IMR-90 (cell line): ENCODE data around the gene GATA1. TPM values are rescaled to one million over a fixed set of nuclear protein-coding genes. Genes with fewer than 3 reads are reported as not detected.

Experiments
- ATAC-seq: fragments of 200-7000 bp; cut with Tn5 transposase; 2 replicates; pipeline ENCODE4 v1.9.1; 2020; ENCODE audit warnings: low read depth, mild to moderate bottlenecking, moderate library complexity
- BruUV-seq: library from RNA; stranded (reverse); fragments of 400-500 nt; replicated peaks from 2 replicates; lab custom pipeline; 2021; lab: Mats Ljungman, UMichigan
- CTCF ChIA-PET: fragments of 300-600 bp; formaldehyde crosslinking; extraction: SDS; loops from one replicate; lab custom pipeline; 2021; ENCODE audit warnings: antibody characterized with exemption; lab: Yijun Ruan, JAX
- POLR2A ChIA-PET: fragments of 300-600 bp; sonication (Branson Sonifier 250); formaldehyde crosslinking; loops from one replicate; lab custom pipeline; 2022; ENCODE audit warnings: antibody characterized with exemption; ENCODE audit not compliant: unreplicated experiment; lab: Charles Lee
- DNase-seq: peaks from one replicate; pipeline ENCODE4 v3.0.0; 2013
- H2AFZ ChIP-seq: replicated peaks from 2 replicates; pipeline ENCODE3; 2013; ENCODE audit warnings: low read length, mild to moderate bottlenecking; ENCODE audit not compliant: poor library complexity
- H2AK5ac ChIP-seq: 2 replicates; pipeline ENCODE4 v1.6.1; 2013; ENCODE audit warnings: low read depth, low read length, inconsistent platforms
- H2AK9ac ChIP-seq: replicated peaks from 2 replicates; pipeline ENCODE3; 2013; ENCODE audit warnings: mild to moderate bottlenecking, low read depth, low read length, moderate library complexity; ENCODE audit not compliant: poor library complexity
- H2BK120ac ChIP-seq: 2 replicates; pipeline ENCODE4 v1.6.1; 2013; ENCODE audit warnings: low read depth, low read length, inconsistent platforms
- H2BK15ac ChIP-seq: 3 replicates; pipeline ENCODE4 v1.6.1; 2013; ENCODE audit warnings: low read depth, low read length, inconsistent platforms
- H2BK20ac ChIP-seq: 2 replicates; pipeline ENCODE4 v1.6.1; 2013; ENCODE audit warnings: low read depth, mild to moderate bottlenecking, inconsistent platforms, low read length, moderate library complexity
- H2BK5ac ChIP-seq: 2 replicates; pipeline ENCODE4 v1.6.1; 2013; ENCODE audit warnings: mild to moderate bottlenecking, low read depth, low read length, inconsistent platforms; ENCODE audit not compliant: poor library complexity, severe bottlenecking
- H3K14ac ChIP-seq: replicated peaks from 2 replicates; pipeline ENCODE4 v1.6.1; 2013; ENCODE audit warnings: low read depth, low read length, inconsistent platforms
- H3K18ac ChIP-seq: 2 replicates; pipeline ENCODE4 v1.6.1; 2013; ENCODE audit warnings: low read depth, low read length, control low read depth
- H3K23ac ChIP-seq: 2 replicates; pipeline ENCODE4 v1.6.1; 2013; ENCODE audit warnings: low read depth, low read length, inconsistent platforms
- H3K27ac ChIP-seq: 2 replicates; pipeline ENCODE4 v1.5.1; 2013; ENCODE audit warnings: mild to moderate bottlenecking, control low read depth, low read length; ENCODE audit not compliant: insufficient read depth
- H3K27me3 ChIP-seq: 2 replicates; pipeline ENCODE4 v1.6.1; 2013; ENCODE audit warnings: low read length; ENCODE audit not compliant: control insufficient read depth, insufficient read depth
- H3K36me3 ChIP-seq: 2 replicates; pipeline ENCODE4 v1.6.1; 2013; ENCODE audit warnings: low read length, mixed read lengths; ENCODE audit not compliant: control insufficient read depth, insufficient read depth
- H3K4ac ChIP-seq: 2 replicates; pipeline ENCODE4 v1.6.1; 2013; ENCODE audit warnings: low read depth, low read length, inconsistent platforms
- H3K4me1 ChIP-seq: 2 replicates; pipeline ENCODE4 v1.6.1; 2013; ENCODE audit warnings: low read length, mixed read lengths; ENCODE audit not compliant: control insufficient read depth, insufficient read depth
- H3K4me2 ChIP-seq: 2 replicates; pipeline ENCODE4 v1.6.1; 2013; ENCODE audit warnings: low read depth, mild to moderate bottlenecking, control low read depth, low read length, moderate library complexity
- H3K4me3 ChIP-seq: 2 replicates; pipeline ENCODE4 v1.5.1; 2013; ENCODE audit warnings: low read depth, mild to moderate bottlenecking, control low read depth, low read length, moderate library complexity; ENCODE audit not compliant: insufficient read depth
- H3K56ac ChIP-seq: 2 replicates; pipeline ENCODE4 v1.6.1; 2013; ENCODE audit warnings: low read length, inconsistent platforms; ENCODE audit not compliant: insufficient read depth; ENCODE audit errors: extremely low read depth
- H3K79me1 ChIP-seq, 2 experiments: 2 replicates each; pipeline ENCODE4 v1.6.1; 2013; ENCODE audit warnings: low read length in 2 of 2, inconsistent platforms in 1 of 2, low read depth in 1 of 2
- H3K9ac ChIP-seq: 2 replicates; pipeline ENCODE4 v1.6.1; 2013; ENCODE audit warnings: low read depth, low read length, control low read depth
- H3K9me1 ChIP-seq: 2 replicates; pipeline ENCODE4 v1.6.1; 2013; ENCODE audit warnings: low read length, inconsistent platforms; ENCODE audit not compliant: insufficient read depth
- H3K9me3 ChIP-seq: 2 replicates; pipeline ENCODE4 v1.6.1; 2013; ENCODE audit warnings: low read length; ENCODE audit not compliant: control insufficient read depth, insufficient read depth
- H4K20me1 ChIP-seq: 2 replicates; pipeline ENCODE4 v1.6.1; 2013; ENCODE audit warnings: low read length, inconsistent platforms; ENCODE audit not compliant: insufficient read depth
- H4K5ac ChIP-seq: 2 replicates; pipeline ENCODE4 v1.6.1; 2013; ENCODE audit warnings: mild to moderate bottlenecking, low read depth, low read length, control low read depth
- H4K8ac ChIP-seq, 2 experiments: 2 replicates each; pipeline ENCODE4 v1.6.1; 2013; ENCODE audit warnings: low read depth in 2 of 2, low read length in 2 of 2, control low read depth in 1 of 2, inconsistent platforms in 1 of 2
- H4K91ac ChIP-seq: 2 replicates; pipeline ENCODE4 v1.6.1; 2013; ENCODE audit warnings: low read depth, low read length, inconsistent platforms; ENCODE audit not compliant: insufficient read depth
- BHLHE40 ChIP-seq: fragments of 150-350 bp; IDR thresholded peaks from 2 replicates; pipeline ENCODE4 v1.6.1; 2016; ENCODE audit warnings: mild to moderate bottlenecking, low read depth, low read length
- CEBPB ChIP-seq: IDR thresholded peaks from 2 replicates; pipeline ENCODE4 v1.6.1; 2012; ENCODE audit warnings: low read depth, low read length, improper control_type of control experiment
- CHD1 ChIP-seq: IDR thresholded peaks from 2 replicates; pipeline ENCODE4 v1.6.1; 2012; ENCODE audit warnings: low read depth, low read length, improper control_type of control experiment
- CTCF ChIP-seq: conservative IDR thresholded peaks from 2 replicates; pipeline ENCODE4 v1.5.1; 2012; ENCODE audit warnings: mild to moderate bottlenecking, low read depth, low read length, improper control_type of control experiment
- FOS ChIP-seq: fragments of 150-350 bp; IDR thresholded peaks from 2 replicates; pipeline ENCODE4 v1.6.1; 2016; ENCODE audit warnings: low read depth, low read length
- MAZ ChIP-seq: IDR thresholded peaks from 2 replicates; pipeline ENCODE4 v1.6.1; 2012; ENCODE audit warnings: low read depth, mild to moderate bottlenecking, low read length, improper control_type of control experiment, moderate library complexity, borderline replicate concordance
- NFE2L2 ChIP-seq: fragments of 150-350 bp; IDR thresholded peaks from 2 replicates; pipeline ENCODE4 v1.6.1; 2016; ENCODE audit warnings: low read depth, mild to moderate bottlenecking, low read length
- POLR2A ChIP-seq: IDR thresholded peaks from 2 replicates; pipeline ENCODE4 v1.6.1; 2012; ENCODE audit warnings: mild to moderate bottlenecking, low read depth, low read length
- RFX5 ChIP-seq: IDR thresholded peaks from 2 replicates; pipeline ENCODE4 v1.8.0; 2012; ENCODE audit warnings: low read depth, mild to moderate bottlenecking, low read length, moderate library complexity
- SMC3 ChIP-seq: fragments of 150-350 bp; IDR thresholded peaks from 2 replicates; pipeline ENCODE4 v1.6.1; 2016; ENCODE audit warnings: low read depth, mild to moderate bottlenecking, antibody characterized with exemption, low read length, moderate library complexity
- WGBS, 2 experiments: methylation state at CpG; one replicate each; pipeline versions ENCODE4 v1.1.5 to v1.1.7; 2013; ENCODE audit warnings: missing lambda C conversion rate in 2 of 2; ENCODE audit not compliant: insufficient read length in 1 of 2; ENCODE audit errors: extremely low coverage in 2 of 2; 5-methylcytosine and 5-hydroxymethylcytosine counted together
- dilution Hi-C: fragments of 300-500 bp; cut with HindIII; formaldehyde crosslinking; loops from one replicate; pipeline ENCODE4 v1.14.3; 2018; ENCODE audit warnings: low sequenced_read_pairs; ENCODE audit not compliant: unreplicated experiment
- in situ Hi-C: fragments of 300-500 bp; cut with MboI; formaldehyde crosslinking; loops from 3 replicates; pipeline ENCODE4 v1.14.3; 2019; ENCODE audit warnings: low sequenced_read_pairs, inconsistent platforms, mixed read lengths
- intact Hi-C: fragments of 100-400 bp; cut with micrococcal nuclease; formaldehyde crosslinking; loops from 2 replicates; pipeline ENCODE4 v1.10.0; 2022
- polyA plus RNA-seq, 3 experiments: library from polyadenylated mRNA; depleted of rRNA; stranded (reverse); fragments of >200 nt; gene quantifications; 2 replicates each; pipeline ENCODE4 v1.2.3, GENCODE V29; 2012; ENCODE audit warnings: low replicate concordance in 1 of 3
- total RNA-seq: library from RNA; depleted of rRNA; stranded (reverse); fragments of >200 nt; gene quantifications from 2 replicates; pipeline ENCODE4 v1.2.3, GENCODE V29; 2012
- TF ChIP-seq, protein P1 (sequence below): fragments of 150-350 bp; IDR thresholded peaks from 2 replicates; pipeline ENCODE4 v1.6.1; 2016; ENCODE audit warnings: low read depth, mild to moderate bottlenecking, low read length, moderate library complexity, borderline replicate concordance

GATA1 gene
- total and polyA plus RNA-seq, 2 of the 4 experiments (the other 2 are of a cell fraction): not detected

DNA sequence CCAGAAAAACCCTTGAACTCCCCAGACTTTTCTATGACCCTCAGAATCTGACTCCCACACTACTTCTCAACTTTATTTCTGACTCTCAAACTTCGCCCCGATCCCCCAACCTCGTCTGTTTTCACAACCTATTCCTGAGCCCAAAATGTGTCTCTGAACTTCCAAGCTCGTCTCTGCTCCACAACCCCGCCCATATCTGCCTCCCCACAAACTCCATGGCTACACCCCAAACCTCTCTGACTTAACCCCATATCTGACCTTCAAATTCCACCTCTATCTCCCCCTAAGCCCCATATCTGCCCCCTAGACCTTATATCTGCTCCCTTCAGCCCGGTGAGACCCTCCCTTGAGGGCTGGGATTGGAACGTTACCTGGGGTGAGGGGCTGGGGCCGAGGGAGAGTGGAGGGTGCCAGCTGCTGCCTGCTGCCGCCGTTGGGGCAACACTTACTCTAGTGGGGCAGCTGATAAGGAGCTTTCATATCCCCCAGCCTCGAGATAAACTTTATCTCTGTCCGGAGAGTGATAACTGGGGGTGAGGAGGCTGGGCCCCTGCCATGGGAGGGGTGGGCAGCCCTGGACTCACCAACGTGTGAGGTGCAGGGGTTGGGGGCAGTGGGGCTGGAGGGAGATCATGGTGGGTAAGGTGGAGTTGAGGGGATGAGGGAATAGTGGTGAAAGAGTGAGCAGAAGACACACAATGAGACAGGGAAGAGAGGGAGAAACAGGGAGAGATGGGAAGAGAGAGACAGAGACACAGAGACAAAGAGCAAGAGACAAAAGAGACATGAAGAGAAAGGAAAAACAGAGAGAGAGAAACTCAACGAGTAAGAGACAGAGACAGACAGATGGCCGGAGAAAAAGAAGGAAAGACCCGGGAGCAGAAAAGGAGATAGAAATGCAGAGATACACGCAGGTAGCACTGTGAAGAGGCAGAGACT, 1.4 kb downstream of the GATA1 start (continued):
- no peak for TF ChIP-seq RFX5
- TF ChIP-seq POLR2A: no peak

- H2AK5ac ChIP-seq: no peak overlapping the region
- dilution Hi-C loops: no loop called here
- TF ChIP-seq, protein P1, sequence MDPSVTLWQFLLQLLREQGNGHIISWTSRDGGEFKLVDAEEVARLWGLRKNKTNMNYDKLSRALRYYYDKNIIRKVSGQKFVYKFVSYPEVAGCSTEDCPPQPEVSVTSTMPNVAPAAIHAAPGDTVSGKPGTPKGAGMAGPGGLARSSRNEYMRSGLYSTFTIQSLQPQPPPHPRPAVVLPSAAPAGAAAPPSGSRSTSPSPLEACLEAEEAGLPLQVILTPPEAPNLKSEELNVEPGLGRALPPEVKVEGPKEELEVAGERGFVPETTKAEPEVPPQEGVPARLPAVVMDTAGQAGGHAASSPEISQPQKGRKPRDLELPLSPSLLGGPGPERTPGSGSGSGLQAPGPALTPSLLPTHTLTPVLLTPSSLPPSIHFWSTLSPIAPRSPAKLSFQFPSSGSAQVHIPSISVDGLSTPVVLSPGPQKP: no peak
- TF ChIP-seq SMC3 (no peak), CHD1 (no peak), BHLHE40 (no peak), RFX5 (no peak), NFE2L2 (no peak), POLR2A (no peak), MAZ (no peak), FOS (no peak), CTCF (no peak), CEBPB (no peak)
These were observed 3.2 kb downstream of the GATA1 start for GRCh38 chrX:48789366-48790220.

More at GRCh38 chrX:48789366-48790220, 3.2 kb downstream of the GATA1 start:
- Histone ChIP-seq H3K4me2 (no peak overlapping the region), H4K5ac (no peak overlapping the region), H3K56ac (no peak overlapping the region), H3K4me3 (no peak overlapping the region), H3K36me3 (no peaks in the 10 kb centered on the region), H4K20me1 (no peaks in the 10 kb centered on the region; the same call in 1 of the 2 replicates), H3K9me3 (no peaks in the 10 kb centered on the region), H3K9ac (no peak overlapping the region), H2BK5ac (no peak overlapping the region), H3K27ac (no peak overlapping the region), H2BK20ac (no peak overlapping the region), H3K4me1 (no peaks in the 10 kb centered on the region), H3K18ac (no peak overlapping the region), H4K8ac (no peak overlapping the region), H4K91ac (no peak overlapping the region), H3K14ac (no peak overlapping the region), H2AFZ (no peak overlapping the region), H3K4ac (no peak overlapping the region), H2BK120ac (no peak overlapping the region), H3K23ac (no peak overlapping the region), H2BK15ac (no peak overlapping the region), H3K9me1 (peaks cover 1% of the 10 kb centered on the region; the same call in 1 of the 2 replicates), H2AK9ac (no peak overlapping the region), H3K79me1 (no peaks in the 10 kb centered on the region), H3K27me3 (peaks cover 23% of the 10 kb centered on the region)
- POLR2A ChIA-PET: no interaction called here
- in situ Hi-C loops: no loop called here
- WGBS, 2 experiments: no CpG with 5 or more reads among the region's 7 CpGs
- BruUV-seq: no TSS peak
- CTCF ChIA-PET: interaction anchor here (0.5 kb wide), 1 partner anchor 9 kb away, joined by 4 read pairs; no protein-coding TSS in a partner anchor
- DNase-seq: no peak
- intact Hi-C loops: no loop called here
- no peak for ATAC-seq
